IgD-negative memory B cell (primary cell): ENCODE results near the gene TCL1B. TPM values are rescaled to one million over a fixed set of nuclear protein-coding genes. Genes with fewer than 3 reads are reported as not detected.

Source experiments
- H3K27ac Mint-ChIP-seq, 3 donors: one replicate each; pipeline ENCODE4 v1.8.0; 2020 to 2022; ENCODE audit warnings: mild to moderate bottlenecking in 3 of 3, mixed read lengths in 3 of 3, moderate library complexity in 1 of 3
- H3K27me3 Mint-ChIP-seq: one replicate; pipeline ENCODE4 v1.8.0; 2021; ENCODE audit warnings: mixed read lengths
- H3K36me3 Mint-ChIP-seq: one replicate; pipeline ENCODE4 v1.8.0; 2020; ENCODE audit warnings: mild to moderate bottlenecking, mixed read lengths
- H3K4me1 Mint-ChIP-seq, 3 donors: one replicate each; pipeline ENCODE4 v1.8.0; 2020 to 2022; ENCODE audit warnings: mixed read lengths in 3 of 3, mild to moderate bottlenecking in 1 of 3
- H3K4me3 Mint-ChIP-seq, 4 donors: one replicate each; pipeline ENCODE4 v1.8.0; 2020 to 2022; ENCODE audit warnings: mild to moderate bottlenecking in 4 of 4, mixed read lengths in 4 of 4, moderate library complexity in 3 of 4
- H3K9me3 Mint-ChIP-seq, 3 donors: one replicate each; pipeline ENCODE4 v1.8.0; 2020 to 2021; ENCODE audit warnings: mixed read lengths in 3 of 3, mild to moderate bottlenecking in 1 of 3
- polyA plus RNA-seq: library from polyadenylated mRNA; unstranded; fragments of 300-500 nt; fragmentation: Illumina TruSeq; gene quantifications from one replicate; pipeline ENCODE4 v1.2.3, GENCODE V29; 2021

TCL1B gene
- polyA plus RNA-seq, 1 donor from 2014 or later = not detected

DNA sequence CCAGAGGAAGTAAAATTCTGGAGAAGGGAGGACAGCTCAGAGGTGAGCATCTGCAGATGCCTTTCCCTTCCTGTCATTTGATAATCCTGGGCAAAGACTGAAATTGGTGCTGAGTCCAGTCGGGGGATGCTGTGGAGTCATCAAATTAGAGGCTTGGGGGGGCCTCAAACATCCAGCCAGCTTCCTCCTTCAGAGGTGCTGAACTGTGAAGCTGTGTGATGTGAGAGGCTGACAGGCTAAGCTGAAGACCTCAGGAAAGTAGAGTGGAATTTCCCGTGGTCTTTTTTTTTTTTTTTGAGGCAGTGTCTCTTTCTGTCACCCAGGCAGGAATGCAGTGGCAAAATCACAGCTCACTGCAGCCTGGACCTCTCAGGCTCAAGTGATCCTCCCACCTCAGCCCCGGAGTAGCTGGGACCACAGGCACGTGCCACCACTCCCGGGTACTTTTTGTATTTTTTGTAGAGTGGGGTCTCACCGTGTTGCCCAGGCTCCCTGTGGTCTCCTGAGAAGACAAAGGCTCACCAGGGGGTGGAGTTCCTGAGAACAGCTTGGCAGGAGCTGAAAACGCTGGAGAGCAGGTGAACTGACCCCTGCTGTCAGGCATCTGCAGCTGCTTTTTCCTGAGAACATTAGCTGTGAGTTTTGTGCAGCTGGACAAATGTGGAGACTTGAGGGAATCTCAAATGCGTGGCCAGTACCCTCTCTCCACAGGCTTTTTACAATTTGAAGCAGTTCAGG lies 6.1 kb upstream of the TCL1B start:
- Mint-ChIP-seq H3K9me3 (no peaks in the 10 kb centered on the region), H3K4me1 (peaks cover 0 to 2% (median 0%) of the 10 kb centered on the region in 3 donors)

DNA sequence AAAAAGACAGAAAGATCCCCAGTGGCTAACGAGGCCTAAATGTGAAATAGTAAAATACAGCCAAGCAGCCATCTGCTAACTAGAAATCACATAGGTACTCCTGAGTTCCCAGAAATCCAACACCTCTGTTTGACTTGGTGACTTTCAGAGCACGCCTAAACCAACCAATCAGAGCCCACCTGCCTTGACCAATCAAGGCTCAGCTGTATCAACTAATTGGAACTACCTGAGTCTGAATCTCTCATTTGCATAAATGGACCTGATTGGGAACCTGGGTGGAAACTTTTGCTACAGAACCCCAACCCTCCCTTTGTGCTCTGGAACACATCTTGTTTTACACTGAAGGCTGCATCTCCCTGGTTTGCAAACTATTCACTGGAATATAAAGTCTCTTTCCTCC lies 5.1 kb upstream of the TCL1B start:
- H3K27me3 Mint-ChIP-seq = peaks cover 25% of the 10 kb centered on the region
- H3K4me3 Mint-ChIP-seq = no peak overlapping the region
- no peak overlapping the region for H3K27ac Mint-ChIP-seq
- H3K36me3 Mint-ChIP-seq = no peaks in the 10 kb centered on the region
- H3K9me3 Mint-ChIP-seq = no peaks in the 10 kb centered on the region
- H3K4me1 Mint-ChIP-seq = peaks cover 0 to 2% (median 0%) of the 10 kb centered on the region in 3 donors

More for the DNA sequence above, 6.1 kb upstream of the TCL1B start:
- no peak overlapping the region for H3K4me3 Mint-ChIP-seq
- H3K27me3 Mint-ChIP-seq = peaks cover 25% of the 10 kb centered on the region
- peak overlapping the region in 1 of 3 donors; percentile 45 for H3K27ac Mint-ChIP-seq
- no peaks in the 10 kb centered on the region for H3K36me3 Mint-ChIP-seq

DNA sequence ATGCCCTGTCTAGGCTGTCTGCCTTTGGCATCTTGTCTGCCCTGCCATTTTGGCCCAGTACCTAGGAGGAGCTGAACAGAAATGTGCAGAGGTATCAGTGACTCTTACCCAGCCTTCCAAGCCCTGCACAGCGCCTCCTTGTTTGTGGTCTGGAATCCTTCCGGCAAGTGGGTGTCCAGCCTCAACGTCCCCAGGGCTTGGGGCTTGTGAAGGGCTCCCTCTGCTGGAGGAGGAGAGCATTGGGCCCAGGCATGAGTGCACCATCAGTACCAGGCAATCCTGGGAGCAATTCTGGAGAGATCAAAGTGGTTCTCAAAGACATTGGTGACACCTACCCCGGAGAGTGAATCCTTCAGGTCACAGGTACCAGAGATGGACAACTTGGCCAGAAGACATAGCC lies 2.4 kb upstream of the TCL1B start:
- Mint-ChIP-seq H3K27me3 (peaks cover 25% of the 10 kb centered on the region), H3K9me3 (no peaks in the 10 kb centered on the region), H3K4me3 (no peak overlapping the region), H3K27ac (no peak overlapping the region), H3K4me1 (peaks cover 0 to 2% (median 0%) of the 10 kb centered on the region in 3 donors), H3K36me3 (no peaks in the 10 kb centered on the region)

DNA sequence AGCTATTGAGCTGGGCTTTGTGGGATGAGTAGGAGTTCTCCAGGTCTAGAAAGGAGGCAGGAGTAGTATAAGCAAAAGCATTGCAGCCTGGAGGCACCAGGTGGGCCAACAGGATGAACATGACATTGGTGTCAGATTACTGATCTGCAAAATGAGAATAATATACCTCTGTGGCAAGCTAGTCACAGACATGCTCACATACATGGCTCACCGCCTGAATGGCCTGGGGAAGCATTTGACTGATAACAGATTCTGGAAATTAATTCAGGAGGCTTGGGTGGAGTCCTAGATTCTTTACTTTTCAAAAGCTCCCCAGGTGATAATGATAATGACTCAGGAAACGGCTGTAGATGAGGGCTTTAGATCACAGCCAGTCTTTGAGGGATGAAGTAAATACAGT lies 709 bp downstream of the TCL1B start:
- H3K27ac Mint-ChIP-seq = no peak overlapping the region
- H3K4me3 Mint-ChIP-seq = no peak overlapping the region

DNA sequence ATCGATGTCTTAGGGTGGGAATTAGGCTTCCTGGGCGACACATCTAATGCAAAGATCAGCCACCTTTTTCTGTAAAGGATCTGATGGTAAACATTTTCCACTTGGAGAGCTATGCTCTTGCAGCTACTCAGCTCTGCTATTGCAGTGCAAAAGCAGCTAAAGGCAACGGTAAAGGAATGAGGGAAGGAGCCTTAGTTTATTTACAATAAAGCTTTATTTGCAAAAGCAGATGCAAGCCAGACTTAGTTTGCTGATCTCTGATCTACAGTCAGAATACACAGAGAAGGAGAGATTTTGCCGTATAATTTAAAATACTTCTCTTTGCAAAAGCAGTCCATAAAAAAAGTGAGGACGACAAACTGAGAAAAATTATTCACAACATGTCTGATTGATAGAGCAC lies 3.2 kb downstream of the TCL1B start:
- peaks cover 39% of the 10 kb centered on the region for H3K27me3 Mint-ChIP-seq
- no peak overlapping the region for H3K4me3 Mint-ChIP-seq
- H3K27ac Mint-ChIP-seq = no peak overlapping the region
- H3K4me1 Mint-ChIP-seq = peaks cover 0 to 2% (median 0%) of the 10 kb centered on the region in 3 donors
- no peaks in the 10 kb centered on the region for H3K36me3 Mint-ChIP-seq
- no peaks in the 10 kb centered on the region for H3K9me3 Mint-ChIP-seq

More for the DNA sequence above, 709 bp downstream of the TCL1B start:
- Mint-ChIP-seq H3K9me3 (no peaks in the 10 kb centered on the region), H3K36me3 (no peaks in the 10 kb centered on the region), H3K4me1 (no peaks in the 10 kb centered on the region), H3K27me3 (peaks cover 27% of the 10 kb centered on the region)

DNA sequence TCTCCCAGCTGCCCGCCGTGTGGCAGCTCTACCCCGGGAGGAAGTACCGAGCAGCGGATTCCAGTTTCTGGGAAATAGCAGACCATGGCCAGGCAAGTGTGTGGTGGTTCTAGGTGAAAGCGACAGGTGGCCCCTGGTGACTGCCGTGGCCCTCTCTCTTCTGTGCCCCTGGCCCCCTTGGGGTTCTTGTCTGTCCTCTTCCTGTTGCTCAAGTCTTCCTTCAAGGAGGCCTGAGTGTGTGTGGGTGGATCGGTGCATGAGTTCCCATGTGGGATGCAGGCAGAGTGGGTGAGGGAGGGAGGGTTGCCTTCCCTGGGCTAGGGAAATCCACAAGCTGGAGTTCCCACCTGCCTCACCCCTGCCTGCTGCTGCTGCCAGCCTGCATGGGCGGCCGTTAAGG lies 4.6 kb downstream of the TCL1B start:
- no peaks in the 10 kb centered on the region for H3K9me3 Mint-ChIP-seq

DNA sequence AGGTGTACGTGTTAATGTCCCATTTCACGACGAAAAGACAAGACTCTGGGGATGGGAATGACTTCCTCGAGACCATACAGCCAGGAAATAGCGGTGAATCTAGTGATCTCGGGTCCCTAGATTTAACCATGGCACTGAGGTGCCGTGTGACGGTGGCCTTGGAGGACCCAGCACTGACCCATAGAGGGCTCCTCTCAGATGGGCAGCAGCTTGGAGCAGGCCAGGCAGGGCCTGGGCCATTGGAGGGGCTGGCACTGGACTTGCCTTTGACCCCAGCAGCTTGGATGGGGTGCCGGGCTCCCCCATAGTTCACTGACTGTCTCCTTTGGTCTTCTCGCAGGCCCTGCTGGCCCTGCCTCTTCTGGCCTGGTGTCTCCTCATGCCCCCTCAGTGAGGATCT lies 5.4 kb downstream of the TCL1B start:
- no peaks in the 10 kb centered on the region for H3K9me3 Mint-ChIP-seq
- peaks cover 5 to 9% (median 8%) of the 10 kb centered on the region in 3 donors for H3K4me1 Mint-ChIP-seq
- H3K4me3 Mint-ChIP-seq = no peak overlapping the region
- no peak overlapping the region for H3K27ac Mint-ChIP-seq
- H3K36me3 Mint-ChIP-seq = no peaks in the 10 kb centered on the region
- H3K27me3 Mint-ChIP-seq = peaks cover 52% of the 10 kb centered on the region

More for the DNA sequence above, 4.6 kb downstream of the TCL1B start:
- Mint-ChIP-seq H3K27me3 (peaks cover 47% of the 10 kb centered on the region), H3K36me3 (no peaks in the 10 kb centered on the region), H3K4me3 (no peak overlapping the region), H3K27ac (no peak overlapping the region), H3K4me1 (peaks cover 0 to 5% (median under 1%) of the 10 kb centered on the region in 3 donors)

DNA sequence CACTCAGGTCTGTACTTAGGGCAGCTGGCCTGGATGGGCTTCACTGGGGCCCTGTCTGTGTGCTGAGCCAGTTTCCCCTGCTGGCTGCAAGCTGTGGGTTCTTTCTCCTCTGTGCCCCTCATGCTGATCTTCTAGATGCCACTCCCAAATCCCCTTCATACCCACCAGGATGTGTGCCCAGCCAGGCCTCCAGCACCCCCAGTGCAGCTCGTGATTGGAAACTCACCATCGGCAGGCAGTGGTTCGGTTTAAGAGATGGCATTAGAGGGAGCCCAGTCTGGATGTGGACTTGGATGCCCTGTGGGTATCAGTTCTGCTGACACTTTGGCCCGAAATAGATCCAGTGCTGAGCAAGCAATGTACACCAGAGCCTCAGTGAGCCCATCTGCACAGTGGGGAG lies 5.9 kb downstream of the TCL1B start:
- Mint-ChIP-seq H3K9me3 (no peaks in the 10 kb centered on the region), H3K36me3 (no peaks in the 10 kb centered on the region), H3K4me3 (no peak overlapping the region), H3K27me3 (peaks cover 51% of the 10 kb centered on the region), H3K27ac (no peak overlapping the region), H3K4me1 (peaks cover 8 to 10% (median 10%) of the 10 kb centered on the region in 3 donors)

DNA sequence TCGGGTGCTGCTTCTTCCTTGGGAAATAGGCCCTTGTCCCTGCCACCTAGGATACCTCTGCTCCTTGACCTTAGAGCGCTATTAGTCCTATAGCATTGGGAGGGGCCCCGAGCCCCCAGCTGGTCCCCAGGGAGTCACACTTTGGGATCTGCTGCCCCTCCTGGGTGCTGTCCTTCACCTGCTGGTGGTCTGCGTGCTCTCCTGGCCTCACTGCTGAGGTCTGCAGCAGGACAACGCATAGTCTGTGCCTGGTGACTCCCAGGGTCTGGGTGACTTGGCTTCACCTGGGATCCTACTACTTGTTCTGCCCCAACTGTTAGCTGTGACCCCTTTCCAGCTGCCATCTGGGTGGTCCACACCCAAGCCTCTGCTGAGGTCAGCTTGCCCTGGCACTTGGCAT lies 8.8 kb downstream of the TCL1B start:
- no peak overlapping the region for H3K27ac Mint-ChIP-seq
- H3K27me3 Mint-ChIP-seq = peaks cover 67% of the 10 kb centered on the region
- H3K4me1 Mint-ChIP-seq = peaks cover 21 to 25% (median 23%) of the 10 kb centered on the region in 3 donors

DNA sequence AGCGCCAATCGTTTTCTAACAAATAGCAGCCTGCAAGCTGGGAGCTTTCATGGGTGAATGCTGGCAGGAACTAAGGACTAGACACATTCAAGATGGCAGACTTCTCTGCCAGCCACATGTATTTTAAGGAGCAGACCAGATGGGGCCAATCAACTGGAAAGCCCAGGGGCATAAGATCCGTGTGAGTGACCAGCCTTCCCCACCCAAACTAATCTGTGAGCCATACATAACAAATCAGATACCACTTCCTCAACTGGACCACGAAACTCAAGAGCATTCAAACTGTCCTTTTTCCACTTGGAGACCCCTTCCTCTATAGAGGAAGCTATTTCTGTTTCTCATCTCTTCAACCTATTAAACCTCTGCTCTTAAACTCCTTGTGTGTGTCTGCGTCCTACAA lies 9.7 kb downstream of the TCL1B start:
- peaks cover 68% of the 10 kb centered on the region for H3K27me3 Mint-ChIP-seq
- H3K9me3 Mint-ChIP-seq = no peaks in the 10 kb centered on the region
- H3K36me3 Mint-ChIP-seq = peaks cover 1% of the 10 kb centered on the region
- H3K4me1 Mint-ChIP-seq = peaks cover 21 to 25% (median 23%) of the 10 kb centered on the region in 3 donors
- peak overlapping the region in 2 of 4 donors; percentile 50 to 79 for H3K4me3 Mint-ChIP-seq
- H3K27ac Mint-ChIP-seq = no peak overlapping the region

More for the DNA sequence above, 8.8 kb downstream of the TCL1B start:
- no peaks in the 10 kb centered on the region for H3K9me3 Mint-ChIP-seq
- no peaks in the 10 kb centered on the region for H3K36me3 Mint-ChIP-seq
- H3K4me3 Mint-ChIP-seq = no peak overlapping the region

DNA sequence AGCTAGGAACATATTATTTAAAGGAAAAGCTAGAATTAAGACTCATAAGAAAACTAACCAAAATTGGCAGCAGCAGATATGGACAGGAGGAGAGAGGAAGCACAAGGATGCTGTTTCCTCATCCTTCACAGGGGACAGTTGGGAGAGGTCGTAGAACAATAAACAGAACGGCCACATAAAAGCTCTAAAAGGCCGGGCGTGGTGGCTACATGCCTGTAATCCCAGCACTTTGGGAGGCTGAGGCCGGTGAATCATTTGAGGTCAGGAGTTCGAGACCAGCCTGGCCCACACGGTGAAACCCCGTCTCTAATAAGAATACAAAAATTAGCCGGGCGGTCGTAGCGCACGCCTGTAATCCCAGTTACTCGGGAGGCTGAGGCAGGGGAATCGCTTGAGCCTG lies 10.5 kb downstream of the TCL1B start:
- peaks cover 69% of the 10 kb centered on the region for H3K27me3 Mint-ChIP-seq
- H3K4me1 Mint-ChIP-seq = peaks cover 21 to 25% (median 23%) of the 10 kb centered on the region in 3 donors
- H3K36me3 Mint-ChIP-seq = peaks cover 1% of the 10 kb centered on the region

DNA sequence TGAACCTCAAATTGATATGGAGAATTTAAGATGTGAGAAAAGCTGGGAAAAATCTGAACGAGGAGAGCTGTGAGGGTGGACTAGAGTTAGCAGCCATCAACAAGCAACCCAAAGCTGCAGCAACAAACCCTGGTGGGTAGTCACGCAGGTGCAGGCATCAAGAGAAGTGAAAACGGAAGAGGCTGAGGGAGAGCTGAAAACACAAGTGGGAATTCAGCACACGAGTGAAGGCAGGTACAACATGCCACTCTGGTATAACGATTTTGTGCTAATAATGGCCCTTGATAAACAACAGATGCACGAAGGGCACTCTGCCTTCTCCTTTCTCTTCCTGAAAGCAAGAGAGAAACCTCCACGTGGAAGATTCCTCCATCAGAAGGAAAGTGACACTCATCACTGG lies 11.5 kb downstream of the TCL1B start:
- Mint-ChIP-seq H3K27ac (no peak overlapping the region), H3K4me1 (peaks cover 21 to 24% (median 23%) of the 10 kb centered on the region in 3 donors), H3K4me3 (peak overlapping the region in 3 of 4 donors; percentile 39 to 85 (median 67)), H3K9me3 (no peaks in the 10 kb centered on the region), H3K27me3 (peaks cover 64% of the 10 kb centered on the region), H3K36me3 (peaks cover 1% of the 10 kb centered on the region)

More for the DNA sequence above, 10.5 kb downstream of the TCL1B start:
- no peak overlapping the region for H3K27ac Mint-ChIP-seq
- H3K9me3 Mint-ChIP-seq = no peaks in the 10 kb centered on the region
- peak overlapping the region in 1 of 4 donors; percentile 43 for H3K4me3 Mint-ChIP-seq

DNA sequence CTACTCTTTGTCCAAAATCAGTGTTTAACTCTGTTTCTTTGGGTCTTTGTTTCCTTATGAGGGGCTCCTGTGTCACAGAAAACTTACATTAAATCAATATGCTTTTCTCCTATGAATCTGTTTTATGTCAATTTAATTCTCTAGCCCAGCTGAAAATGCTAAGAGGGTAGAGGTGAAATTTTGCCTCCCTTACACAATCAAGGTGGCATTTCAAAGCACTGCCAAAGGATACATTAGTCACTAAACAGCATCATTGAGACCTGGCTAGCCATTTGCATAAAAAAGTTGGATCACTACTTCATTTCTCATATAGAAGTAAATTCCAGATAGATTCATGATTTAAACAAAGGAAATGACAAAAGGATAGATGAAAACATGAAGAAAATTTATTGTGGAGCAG lies 12.1 kb downstream of the TCL1B start:
- Mint-ChIP-seq H3K36me3 (peaks cover 1% of the 10 kb centered on the region), H3K4me1 (peaks cover 21 to 23% (median 23%) of the 10 kb centered on the region in 3 donors), H3K27me3 (peaks cover 63% of the 10 kb centered on the region), H3K9me3 (no peaks in the 10 kb centered on the region), H3K27ac (no peak overlapping the region), H3K4me3 (peak overlapping the region in 2 of 4 donors; percentile 34 to 58)

DNA sequence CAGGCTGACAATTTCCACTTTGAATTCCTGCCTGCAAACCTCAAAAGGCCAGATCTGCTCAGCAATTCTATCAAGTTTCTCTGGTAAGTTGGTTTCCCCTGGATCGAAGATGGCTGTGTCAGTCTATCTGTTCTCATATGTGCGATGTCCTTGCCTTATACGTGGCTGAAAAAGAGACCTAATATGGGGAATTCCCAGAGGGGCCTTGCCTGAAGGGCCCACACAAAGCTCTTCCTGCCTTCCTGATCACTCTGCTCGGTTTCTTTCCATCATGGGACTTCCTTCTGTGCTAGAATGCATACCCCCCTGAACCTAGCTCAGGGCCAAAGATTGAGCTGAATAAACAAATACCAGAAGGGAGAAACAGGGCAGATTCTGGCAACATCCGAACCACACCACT lies 13.2 kb downstream of the TCL1B start:
- peaks cover 65% of the 10 kb centered on the region for H3K27me3 Mint-ChIP-seq
- peaks cover 1% of the 10 kb centered on the region for H3K36me3 Mint-ChIP-seq
- H3K4me3 Mint-ChIP-seq = peak overlapping the region in 1 of 4 donors; percentile 47
- no peaks in the 10 kb centered on the region for H3K9me3 Mint-ChIP-seq
- H3K27ac Mint-ChIP-seq = no peak overlapping the region
- H3K4me1 Mint-ChIP-seq = peaks cover 21 to 23% (median 23%) of the 10 kb centered on the region in 3 donors

DNA sequence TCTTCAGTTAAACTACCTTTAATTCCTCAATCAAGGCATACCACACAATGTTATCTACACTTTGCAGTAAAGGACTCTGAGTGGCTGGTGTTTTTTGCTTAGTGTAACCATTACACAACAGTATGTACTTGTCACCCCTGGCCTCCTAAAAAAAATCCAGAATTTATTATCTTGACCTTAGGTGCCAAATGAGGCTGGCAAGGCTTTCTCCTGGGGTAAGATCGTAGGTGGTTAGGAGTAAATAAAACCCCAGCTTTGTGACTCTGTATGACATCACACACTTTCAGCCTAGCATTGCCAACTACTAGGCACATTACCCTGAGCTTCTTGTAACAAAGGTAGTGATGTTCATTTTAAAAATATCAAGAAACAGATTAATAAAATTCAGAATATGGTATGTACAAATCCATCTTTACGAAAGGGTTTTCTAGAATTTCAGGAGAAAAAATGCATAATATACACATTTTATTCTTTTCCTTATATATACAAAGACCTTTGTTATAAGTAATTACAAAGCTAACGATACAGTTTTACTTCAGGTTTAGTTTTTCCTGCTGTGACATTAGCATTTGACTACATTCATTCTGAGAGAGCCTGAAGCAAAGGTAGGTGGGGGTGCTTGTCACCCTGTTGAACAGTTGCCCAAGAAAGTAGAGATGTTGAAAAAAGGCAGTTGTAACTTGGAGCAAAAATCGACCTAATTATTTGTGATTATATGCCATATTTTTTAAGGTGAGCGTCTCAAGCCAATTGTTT lies 14.2 kb downstream of the TCL1B start:
- Mint-ChIP-seq H3K4me1 (peaks cover 21 to 23% (median 21%) of the 10 kb centered on the region in 3 donors), H3K27me3 (peaks cover 64% of the 10 kb centered on the region), H3K27ac (no peak overlapping the region)

More for the DNA sequence above, 14.2 kb downstream of the TCL1B start:
- Mint-ChIP-seq H3K36me3 (peaks cover 1% of the 10 kb centered on the region), H3K9me3 (no peaks in the 10 kb centered on the region), H3K4me3 (peak overlapping the region in 1 of 4 donors; percentile 17)
